Measurements from ENCODE around the gene AURKAIP1. TPM values are rescaled to one million over a fixed set of nuclear protein-coding genes. Genes with fewer than 3 reads are reported as not detected.
A peak's percentile ranks its signal among the peaks of the same experiment; 100 is the strongest.
"Not testable (repeated sequence)": the region's sequence is repeated elsewhere in the genome, so short reads cannot be mapped to it uniquely, and the experiment has no call there.

Gene AURKAIP1
- total and polyA plus RNA-seq, 9 of the 15 experiments (the other 6 are each of a cell fraction or from before 2014, with no cell fraction given): 7.8 to 478 (median 92.0) TPM

- H3K4me1 ChIP-seq (replicated peaks in 1 of 2; ENCODE audit: control insufficient read depth in 2 of 2, insufficient read depth in 2 of 2, low read length in 2 of 2): peaks cover 23 to 68% of the 10 kb centered on the region in 2 experiments
- peaks cover 84% of the 10 kb centered on the region for H3K79me2 ChIP-seq (ENCODE audit: control insufficient read depth, insufficient read depth, low read length)
- TF ChIP-seq RBM22 (IDR thresholded peaks at IDR 0.05; ENCODE audit: low read depth, low read length, poor library complexity, severe bottlenecking): peak; percentile 34
- DNase-seq (ENCODE audit: extremely low read depth in 1 of 4, low spot score in 3 of 4); BruUV-seq (replicated peaks); H3K27ac ChIP-seq (ENCODE audit: extremely low read depth, low read depth, low read length); H3K9ac ChIP-seq (ENCODE audit: insufficient read depth in 1 of 2, low read depth in 2 of 2, low read length in 2 of 2); ATAC-seq; H2AFZ ChIP-seq (ENCODE audit: low read depth, low read length); H3K9me3 ChIP-seq (replicated peaks; ENCODE audit: control insufficient read depth, insufficient read depth, low read depth, low read length); FAIRE-seq; CTCF ChIA-PET (ENCODE audit: low intra/inter-chr PET ratio); H3K4me2 ChIP-seq (ENCODE audit: insufficient read depth, low read length); intact Hi-C loops (cut with micrococcal nuclease); H3K27me3 ChIP-seq (ENCODE audit: control insufficient read depth in 2 of 2, insufficient read depth in 2 of 2, low read length in 2 of 2); H3K4me3 ChIP-seq; in situ Hi-C loops (cut with MboI); H3K9me1 ChIP-seq (ENCODE audit: control insufficient read depth, insufficient read depth, low read length); TF ChIP-seq NR2C2 (CRISPR knock-in tag; IDR thresholded peaks at IDR 0.05): not testable (repeated sequence)
- 0 out of 2 replicates have a peak, but pooled peaks have one; percentile 44 for TF ChIP-seq NR2C2 (tag; IDR thresholded peaks at IDR 0.05)
- TF ChIP-seq KDM5B (IDR thresholded peaks at IDR 0.05; ENCODE audit: insufficient replicate concordance, low read depth, low read length): peak; percentile 14
- TF ChIP-seq POLR2B (IDR thresholded peaks at IDR 0.05; ENCODE audit: low read depth, partially characterized antibody): peak; percentile 24
- TF ChIP-seq RBFOX2 (IDR thresholded peaks at IDR 0.05; ENCODE audit: low read depth, low read length): 0 out of 2 replicates have a peak, but pooled peaks have one; percentile 29
- POLR2A ChIA-PET: interaction anchor here (0.7 to 1.7 kb wide), 9 partner anchors 7 to 356 kb away, joined by 3 to 8 read pairs (median 3); partner anchors contain the start of gene AURKAIP1
- WGBS (ENCODE audit: insufficient coverage, low coverage, missing lambda C conversion rate): 78% methylated on average over 8 of the region's 9 CpGs
- H4K20me1 ChIP-seq (replicated peaks; ENCODE audit: control insufficient read depth, insufficient read depth, low read length): peaks cover 14% of the 10 kb centered on the region
- H3K36me3 ChIP-seq (ENCODE audit: control insufficient read depth, insufficient read depth, low read length): peaks cover 71% of the 10 kb centered on the region
These were observed 27.9 kb upstream of the AURKAIP1 start for GRCh38 chr1:1402901-1403392.

Measured in K562 (cell line).